ENCODE data around the gene RHEX.
"Not testable (repeated sequence)": the region's sequence is repeated elsewhere in the genome, so short reads cannot be mapped to it uniquely, and the experiment has no call there.

RHEX gene

GRCh38 chr1:206060844-206061243 is 7.9 kb downstream of the RHEX start:
- no peak for DNase-seq

DNA sequence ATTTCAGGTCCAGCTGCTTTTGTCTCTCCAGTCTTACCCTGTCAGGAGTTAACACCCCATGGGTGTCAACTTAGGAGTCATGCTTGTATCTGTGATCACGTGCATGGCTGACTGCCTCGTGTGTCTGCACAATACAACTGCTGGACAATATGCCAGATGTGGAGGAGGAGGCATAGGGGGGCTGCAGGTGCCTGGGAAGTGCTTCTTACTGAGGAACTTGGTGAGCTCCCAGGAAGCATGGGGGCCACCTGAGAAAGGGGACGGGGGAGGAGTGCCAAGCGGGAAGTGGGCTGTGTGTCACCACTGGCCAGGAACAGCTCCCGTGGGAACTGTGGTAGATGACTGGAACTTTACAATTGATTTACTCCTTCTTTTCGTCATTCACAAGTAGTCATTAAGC is 9.5 kb downstream of the RHEX start:
- no peak for DNase-seq

DNA sequence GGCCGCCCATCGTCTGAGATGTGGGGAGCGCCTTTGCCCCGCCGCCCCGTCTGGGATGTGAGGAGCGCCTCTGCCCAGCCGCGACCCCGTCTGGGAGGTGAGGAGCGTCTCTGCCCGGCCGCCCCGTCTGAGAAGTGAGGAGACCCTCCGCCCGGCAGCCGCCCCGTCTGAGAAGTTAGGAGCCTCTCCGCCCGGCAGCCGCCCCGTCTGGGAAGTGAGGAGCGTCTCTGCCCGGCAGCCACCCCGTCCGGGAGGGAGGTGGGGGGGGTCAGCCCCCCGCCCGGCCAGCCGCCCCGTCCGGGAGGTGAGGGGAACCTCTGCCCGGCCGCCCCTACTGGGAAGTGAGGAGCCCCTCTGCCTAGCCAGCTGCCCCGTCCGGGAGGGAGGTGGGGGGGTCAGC is 11.0 kb downstream of the RHEX start:
- not testable (repeated sequence) for DNase-seq

DNA sequence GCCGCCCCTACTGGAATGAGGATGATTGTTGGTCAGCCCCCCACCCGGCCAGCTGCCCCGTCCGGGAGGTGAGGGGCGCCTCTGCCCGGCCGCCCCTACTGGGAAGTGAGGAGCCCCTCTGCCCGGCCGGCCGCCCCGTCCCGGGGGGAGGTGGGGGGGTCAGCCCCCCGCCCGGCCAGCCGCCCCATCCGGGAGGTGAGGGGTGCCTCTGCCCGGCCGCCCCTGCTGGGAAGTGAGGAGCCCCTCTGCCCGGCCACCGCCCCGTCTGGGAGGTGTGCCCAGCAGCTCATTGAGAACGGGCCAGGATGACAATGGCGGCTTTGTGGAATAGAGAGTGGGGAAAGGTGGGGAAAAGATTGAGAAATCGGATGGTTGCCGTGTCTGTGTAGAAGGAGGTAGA is 11.5 kb downstream of the RHEX start:
- not testable (repeated sequence) for DNase-seq

GRCh38 chr1:206065547-206066145 is 12.7 kb downstream of the RHEX start:
- DNase-seq: no peak

DNA sequence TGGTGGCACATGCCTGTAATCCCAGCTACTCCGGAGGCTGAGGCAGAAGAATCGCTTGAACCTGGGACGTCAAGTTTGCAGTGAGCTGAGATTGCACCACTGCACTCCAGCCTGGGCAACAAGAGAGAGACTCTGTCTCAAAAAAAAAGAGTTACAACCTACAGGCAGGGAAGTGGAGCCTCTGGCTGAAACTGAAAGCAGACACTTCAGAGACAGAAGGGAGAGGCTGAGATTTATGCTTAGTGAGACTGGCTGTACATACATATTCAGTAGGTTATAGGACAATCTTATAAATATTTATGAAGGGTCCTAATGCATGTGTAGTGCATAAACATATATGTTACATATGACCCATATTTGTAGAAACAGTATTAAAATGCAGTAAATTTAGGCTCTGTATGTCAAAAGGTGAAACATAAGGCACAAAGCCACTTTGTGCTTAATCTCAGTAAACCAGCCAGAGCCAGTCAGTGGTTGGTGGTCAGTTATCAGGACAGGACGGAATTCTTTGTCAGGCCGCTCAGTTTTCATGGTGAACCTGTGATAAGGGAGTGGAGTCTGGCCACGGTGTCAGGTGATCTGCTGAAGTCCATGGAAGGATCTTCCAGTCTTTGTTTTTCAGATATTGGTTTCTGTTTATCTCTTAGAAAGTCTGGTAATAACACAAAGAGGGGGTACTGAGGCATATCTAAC is 13.7 kb downstream of the RHEX start:
- DNase-seq: no peak

DNA sequence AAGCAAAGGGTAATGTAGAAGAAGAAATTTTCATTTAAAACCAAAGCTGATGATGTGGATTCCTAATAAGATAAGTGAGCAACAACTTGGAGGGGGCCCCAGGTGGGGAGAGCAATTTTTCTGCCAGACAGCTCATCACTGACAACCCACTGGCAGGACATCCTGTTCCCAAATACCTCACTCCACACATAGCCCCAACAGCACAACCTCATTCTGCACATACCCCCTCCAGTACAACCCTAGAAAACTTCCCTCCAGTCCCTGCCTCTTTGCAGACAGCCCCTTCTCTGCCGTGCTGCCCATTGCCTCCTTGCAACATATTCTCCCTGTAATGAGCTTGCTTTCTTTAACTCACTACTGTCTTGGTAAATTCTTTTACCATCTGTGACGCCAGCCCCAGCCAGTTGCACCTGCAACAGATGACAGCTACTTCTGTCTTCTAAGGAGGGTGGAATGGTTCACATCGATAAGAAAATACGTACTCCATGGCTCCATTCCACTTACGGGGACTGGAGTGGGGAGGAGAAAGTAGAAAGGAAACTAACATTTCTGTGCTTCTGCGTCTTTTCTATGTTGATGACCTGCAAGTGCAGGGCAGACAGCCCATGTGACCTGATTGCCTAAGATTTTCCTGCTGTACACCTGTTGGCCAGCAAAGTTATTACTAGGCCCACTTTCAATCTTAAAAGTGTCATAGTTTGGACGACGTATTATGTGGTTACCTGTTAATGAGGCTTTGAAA is 14.7 kb downstream of the RHEX start:
- DNase-seq: no peak

- no peak for DNase-seq
Measured at GRCh38 chr1:206068314-206068713, 15.3 kb downstream of the RHEX start.

DNA sequence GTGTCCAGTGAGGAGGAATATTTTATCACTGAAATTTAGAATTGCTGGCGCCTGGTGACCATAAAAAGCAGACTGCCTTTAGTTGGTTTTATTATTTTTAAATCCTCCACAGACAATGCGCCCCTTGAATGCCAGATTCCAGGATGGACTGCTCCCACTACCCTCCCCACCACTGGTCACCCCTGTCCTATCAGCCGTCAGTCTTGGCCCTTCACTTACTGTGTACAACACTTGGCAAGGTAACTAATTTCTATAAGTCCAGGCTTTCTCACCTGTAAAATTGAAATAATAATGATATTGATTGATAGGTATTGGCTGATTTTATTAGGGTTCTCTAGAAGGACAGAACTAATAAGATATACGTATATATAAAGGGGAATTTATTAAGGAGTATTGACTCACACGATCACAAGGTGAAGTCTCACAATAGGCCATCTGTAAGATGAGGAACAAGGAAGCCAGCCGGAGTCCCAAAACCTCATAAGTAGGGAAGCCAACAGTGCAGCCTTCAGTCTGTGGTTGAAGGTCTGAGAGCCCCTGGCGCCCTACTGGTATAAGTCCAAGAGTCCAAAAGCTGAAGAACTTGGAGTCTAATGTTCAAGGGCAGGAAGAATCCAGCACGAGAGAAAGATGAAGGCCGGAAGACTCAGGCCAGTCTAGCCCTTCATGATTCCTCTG is 17.8 kb downstream of the RHEX start:
- no peak for DNase-seq

DNA sequence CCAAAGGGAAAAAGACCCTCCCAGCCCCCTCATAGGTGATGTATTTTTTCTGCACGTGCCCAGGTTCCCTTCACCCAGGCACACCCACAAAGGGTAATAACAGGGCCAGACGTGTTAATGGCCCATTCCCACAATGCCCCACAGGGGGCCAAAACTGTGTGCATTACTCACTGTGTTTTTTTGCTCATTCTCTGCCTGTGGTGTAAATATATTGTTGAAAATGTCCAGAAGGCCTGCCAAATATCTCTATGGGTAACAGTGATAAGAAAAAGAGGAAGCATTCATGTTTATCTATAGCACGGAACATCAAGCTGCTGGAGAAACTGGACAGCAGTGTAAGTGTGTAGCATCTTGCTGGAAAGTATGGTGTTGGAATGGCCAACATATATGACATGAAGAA is 21.9 kb downstream of the RHEX start:
- DNase-seq: peak; percentile 41

- DNase-seq: no peak
Measured at GRCh38 chr1:206075786-206076755, 23.1 kb downstream of the RHEX start.

DNA sequence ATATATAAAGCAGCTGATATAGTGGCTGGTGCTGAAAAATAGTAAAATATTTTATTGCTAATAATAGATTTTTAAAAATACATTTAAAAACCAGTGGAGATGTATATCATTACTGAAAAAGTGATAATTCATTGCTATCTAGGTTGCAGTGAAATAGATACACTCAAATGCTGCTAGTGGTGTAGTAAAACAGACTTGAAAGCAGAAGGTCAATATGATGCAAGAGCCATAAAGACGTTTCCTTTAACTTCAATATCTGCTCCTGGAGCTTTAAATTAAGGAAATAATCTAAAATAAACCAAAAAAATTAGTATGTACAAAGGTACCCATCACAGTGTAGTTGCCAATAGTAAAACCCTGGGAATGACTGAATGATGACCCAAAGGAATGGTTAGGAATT is 26.2 kb downstream of the RHEX start:
- DNase-seq: no peak

GRCh38 chr1:206080026-206080820 is 27.2 kb downstream of the RHEX start:
- no peak for DNase-seq

GRCh38 chr1:206081856-206082255 is 28.9 kb downstream of the RHEX start:
- DNase-seq: no peak

DNA sequence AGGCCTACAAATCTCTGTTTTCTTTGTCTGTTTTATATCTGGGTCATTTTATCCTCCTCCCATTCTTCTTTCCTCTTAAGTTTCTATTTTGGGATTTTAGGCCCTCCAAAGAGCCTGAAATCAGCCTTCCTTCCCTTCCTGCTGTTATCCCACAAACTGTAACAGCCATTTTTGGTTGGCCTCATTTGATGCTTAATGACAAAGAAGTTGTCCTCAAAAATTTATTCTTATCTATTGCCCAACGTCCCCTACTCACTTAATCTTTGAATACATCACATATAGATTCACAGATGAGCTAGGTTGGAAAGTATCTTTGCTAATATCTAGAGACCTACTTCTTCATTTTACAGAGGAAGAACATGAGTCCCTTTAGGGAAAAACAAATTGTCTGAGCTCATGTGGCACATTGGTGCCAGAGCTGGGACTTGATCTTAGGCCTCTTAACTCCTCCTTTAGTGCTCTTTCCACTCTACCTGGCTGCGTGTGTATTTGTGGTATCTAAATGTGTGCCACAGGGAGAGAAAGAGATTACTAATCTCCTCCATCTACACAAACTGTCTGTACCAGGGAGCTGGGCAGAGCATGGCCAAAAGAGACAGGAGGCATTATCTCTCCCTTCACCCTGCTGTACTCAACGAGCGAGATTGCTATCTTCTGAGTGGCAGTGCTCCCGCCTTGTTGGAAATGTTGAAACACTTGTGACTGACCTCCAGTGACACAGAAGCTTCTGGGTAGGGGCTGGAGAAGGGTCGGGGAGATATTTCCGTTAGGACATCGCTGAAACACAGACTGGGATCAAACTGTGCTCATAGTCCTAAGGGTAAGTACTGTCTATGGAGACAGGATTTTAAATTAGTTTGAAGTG is 30.1 kb downstream of the RHEX start:
- no peak for DNase-seq

DNA sequence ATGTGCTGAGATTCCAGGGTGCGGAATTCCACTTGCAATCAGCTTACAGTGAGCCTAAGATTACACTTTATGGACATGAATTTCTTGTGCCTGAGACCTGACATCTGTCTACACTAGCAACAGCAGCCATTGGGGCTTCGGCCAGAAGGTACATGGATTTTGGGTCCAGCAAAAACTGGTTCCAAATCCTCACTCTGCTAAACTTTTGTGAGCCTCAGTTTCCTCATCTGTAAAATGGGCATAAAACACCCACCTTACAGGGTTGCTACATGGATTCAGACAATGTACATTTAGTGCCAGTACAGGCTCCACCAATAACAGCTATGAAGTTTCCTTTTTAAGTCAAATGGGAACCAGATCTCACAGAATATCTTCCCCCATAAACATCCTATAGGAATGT is 30.8 kb downstream of the RHEX start:
- DNase-seq: no peak

GRCh38 chr1:206087091-206087490 is 34.1 kb downstream of the RHEX start:
- DNase-seq: no peak

- no peak for DNase-seq
Measured at GRCh38 chr1:206089341-206089740, 36.4 kb downstream of the RHEX start.

DNA sequence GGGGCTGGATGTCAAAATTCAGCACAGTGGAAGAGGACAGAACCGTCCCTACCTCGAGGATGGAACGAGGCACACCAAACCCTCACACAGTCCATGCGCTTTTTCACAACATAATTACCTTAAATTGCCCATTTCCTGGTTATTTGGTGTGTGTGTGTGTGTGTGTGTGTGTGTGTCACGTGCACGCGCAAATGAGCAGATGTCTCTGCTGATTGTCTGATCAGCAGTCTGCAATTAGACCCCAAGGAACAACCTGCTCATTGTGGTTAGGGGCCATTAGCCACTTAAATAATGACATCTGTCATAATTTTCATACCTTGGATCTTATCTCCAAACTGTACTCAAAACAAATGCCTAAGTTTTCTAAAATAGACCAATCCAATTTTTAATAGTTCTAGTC is 41.1 kb downstream of the RHEX start:
- DNase-seq: peak; percentile 94

- DNase-seq: no peak
Measured at GRCh38 chr1:206097381-206097780, 44.4 kb downstream of the RHEX start.

Data from NCI-H69 (cell line).